ENCODE results near the gene SGTA.
"Not testable (repeated sequence)": the region's sequence is repeated elsewhere in the genome, so short reads cannot be mapped to it uniquely, and the experiment has no call there.

Gene SGTA

GRCh38 chr19:2714531-2715269, 68.4 kb downstream of the SGTA start:
- peaks cover 18 to 45% (median 34%) of the 10 kb centered on the region in 11 experiments for H3K36me3 ChIP-seq
- peaks cover 32 to 47% (median 42%) of the 10 kb centered on the region in 10 experiments for H3K4me1 ChIP-seq
- TF ChIP-seq Cebpa-rat (IDR thresholded peaks at IDR 0.05): no peak
- no peak overlapping the region for H3K27ac ChIP-seq
- H3K4me2 ChIP-seq: no peak overlapping the region
- H3K4me3 ChIP-seq: no peak overlapping the region
- H3K27me3 ChIP-seq: no peaks in the 10 kb centered on the region
- no peak overlapping the region for H3K9ac ChIP-seq
- H4K20me1 ChIP-seq: peaks cover 0 to 19% (median 9%) of the 10 kb centered on the region in 11 experiments; a peak in 8 of 22 replicates
- peaks cover 15 to 26% (median 20%) of the 10 kb centered on the region in 11 experiments for H3K9me3 ChIP-seq (replicated peaks in 1 of 11)

- H3K27me3 ChIP-seq, H3K9ac ChIP-seq, H3K4me3 ChIP-seq, H3K4me2 ChIP-seq, H3K27ac ChIP-seq: not testable (repeated sequence)
- Histone ChIP-seq H4K20me1 (peaks cover 0 to 18% (median 9%) of the 10 kb centered on the region in 11 experiments; a peak in 8 of 22 replicates), H3K36me3 (peaks cover 18 to 45% (median 34%) of the 10 kb centered on the region in 11 experiments), H3K9me3 (replicated peaks in 1 of 11) (peaks cover 15 to 26% (median 20%) of the 10 kb centered on the region in 11 experiments), H3K4me1 (peaks cover 31 to 48% (median 43%) of the 10 kb centered on the region in 10 experiments)
Measured at GRCh38 chr19:2714102-2714501, 69.0 kb downstream of the SGTA start.

- peaks cover 18 to 35% (median 32%) of the 10 kb centered on the region in 11 experiments for H3K36me3 ChIP-seq
- not testable (repeated sequence) for H3K27ac ChIP-seq, H3K27me3 ChIP-seq, H4K20me1 ChIP-seq, H3K4me3 ChIP-seq, H3K9ac ChIP-seq
- peaks cover 15 to 26% (median 20%) of the 10 kb centered on the region in 11 experiments for H3K9me3 ChIP-seq (replicated peaks in 1 of 11)
- peak overlapping the region in 4 of 11 experiments; percentile 88 to 91 (median 89); a peak in 6 of 22 replicates for H3K4me2 ChIP-seq
- H3K4me1 ChIP-seq: peaks cover 31 to 46% (median 39%) of the 10 kb centered on the region in 10 experiments
Measured at GRCh38 chr19:2713170-2713569, 69.9 kb downstream of the SGTA start.

- H3K9ac ChIP-seq: peak overlapping the region in 8 of 11 experiments; percentile 57 to 79 (median 74); a peak in 15 of 22 replicates
- peak overlapping the region in 10 of 11 experiments; percentile 58 to 92 (median 88); a peak in 18 of 22 replicates for H3K27ac ChIP-seq
- no peak for TF ChIP-seq Cebpa-rat (IDR thresholded peaks at IDR 0.05)
- peaks cover 15 to 22% (median 20%) of the 10 kb centered on the region in 11 experiments for H3K9me3 ChIP-seq (replicated peaks in 1 of 11)
- peak overlapping the region in 5 of 10 experiments; percentile 15 to 59 (median 47); a peak in 6 of 20 replicates for H3K4me3 ChIP-seq
- peak overlapping the region; percentile 77 to 95 (median 89) for H3K4me2 ChIP-seq
- no peaks in the 10 kb centered on the region for H3K27me3 ChIP-seq
- H3K36me3 ChIP-seq: peaks cover 16 to 23% (median 21%) of the 10 kb centered on the region in 11 experiments
- peaks cover 31 to 43% (median 38%) of the 10 kb centered on the region in 10 experiments for H3K4me1 ChIP-seq
- H4K20me1 ChIP-seq: no peaks in the 10 kb centered on the region; a peak in 1 of 22 replicates
Measured at GRCh38 chr19:2711875-2712205, 71.2 kb downstream of the SGTA start.

- H3K4me2 ChIP-seq: peak overlapping the region; percentile 77 to 95 (median 89)
- no peaks in the 10 kb centered on the region for H3K27me3 ChIP-seq
- H3K9ac ChIP-seq: peak overlapping the region; percentile 35 to 79 (median 71)
- H4K20me1 ChIP-seq: no peaks in the 10 kb centered on the region; a peak in 1 of 22 replicates
- peak overlapping the region in 9 of 10 experiments; percentile 4 to 59 (median 37); a peak in 14 of 20 replicates for H3K4me3 ChIP-seq
- peak overlapping the region; percentile 10 to 92 (median 87); a peak in 21 of 22 replicates for H3K27ac ChIP-seq
- H3K4me1 ChIP-seq: peaks cover 31 to 43% (median 38%) of the 10 kb centered on the region in 10 experiments
- H3K9me3 ChIP-seq (replicated peaks in 1 of 11): peaks cover 13 to 18% (median 17%) of the 10 kb centered on the region in 11 experiments
- peaks cover 11 to 18% (median 16%) of the 10 kb centered on the region in 11 experiments for H3K36me3 ChIP-seq
- TF ChIP-seq Cebpa-rat (IDR thresholded peaks at IDR 0.05): no peak
Measured at GRCh38 chr19:2711172-2711874, 71.8 kb downstream of the SGTA start.

- H3K9ac ChIP-seq: no peak overlapping the region
- H4K20me1 ChIP-seq: peaks cover 0 to 7% (median 0%) of the 10 kb centered on the region in 11 experiments; a peak in 3 of 22 replicates
- peaks cover 23 to 40% (median 31%) of the 10 kb centered on the region in 10 experiments for H3K4me1 ChIP-seq
- H3K4me3 ChIP-seq: no peak overlapping the region
- no peak for TF ChIP-seq Cebpa-rat (IDR thresholded peaks at IDR 0.05)
- H3K27me3 ChIP-seq: no peaks in the 10 kb centered on the region
- no peak overlapping the region for H3K4me2 ChIP-seq
- no peak overlapping the region for H3K27ac ChIP-seq
- no peaks in the 10 kb centered on the region for H3K9me3 ChIP-seq (replicated peaks in 1 of 11)
- H3K36me3 ChIP-seq: no peaks in the 10 kb centered on the region
Measured at GRCh38 chr19:2706251-2706650, 76.8 kb downstream of the SGTA start.

Data from BLaER1 treated with 17β-estradiol and CSF1 and Interleukin-3, amounts not matched to agents 10 nM and 100 nM (cell line).